GM23338 (cell line): ENCODE data around the gene DLL1.

Experiments used
- CTCF ChIP-seq, 2 experiments: fragments of 200-600 bp in 1 of 2; sonication (generic) in 1 of 2; conservative IDR thresholded peaks; 2 replicates each; pipeline versions ENCODE4 v1.5.1 to v1.6.1; 2016 to 2017; ENCODE audit warnings: antibody characterized with exemption in 2 of 2, low read depth in 2 of 2, mild to moderate bottlenecking in 2 of 2, moderate library complexity in 1 of 2
- EZH2 ChIP-seq: fragments of 200-600 bp; sonication (generic); IDR thresholded peaks from one replicate; pipeline ENCODE4 v1.8.0; 2017; ENCODE audit warnings: antibody characterized with exemption, mild to moderate bottlenecking, low read depth; ENCODE audit not compliant: unreplicated experiment
- EZH2phosphoT487 ChIP-seq: fragments of 200-600 bp; sonication (generic); IDR thresholded peaks from one replicate; pipeline ENCODE4 v1.8.1; 2018; ENCODE audit warnings: antibody characterized with exemption; ENCODE audit not compliant: unreplicated experiment
- JUNB ChIP-seq: IDR thresholded peaks from one replicate; pipeline ENCODE4 v1.6.1; 2016; ENCODE audit warnings: antibody characterized with exemption; ENCODE audit not compliant: unreplicated experiment
- POLR2AphosphoS5 ChIP-seq: IDR thresholded peaks from 2 replicates; pipeline ENCODE4 v1.6.1; 2016; ENCODE audit warnings: antibody characterized with exemption, low read depth
- REST ChIP-seq: IDR thresholded peaks from one replicate; pipeline ENCODE4 v1.6.1; 2018; ENCODE audit warnings: antibody characterized with exemption; ENCODE audit not compliant: unreplicated experiment
- STAT1 ChIP-seq: IDR thresholded peaks from one replicate; pipeline ENCODE4 v1.6.1; 2016; ENCODE audit warnings: antibody characterized with exemption; ENCODE audit not compliant: unreplicated experiment
- ZNF114 ChIP-seq: fragments of 250-450 bp; sonication (Bioruptor Pico); IDR thresholded peaks from 2 replicates; pipeline ENCODE4 v1.5.0; 2020; ENCODE audit warnings: mild to moderate bottlenecking, moderate library complexity
- ZNF331 ChIP-seq: fragments of 250-450 bp; sonication (Bioruptor Pico); IDR thresholded peaks from 2 replicates; pipeline ENCODE4 v1.5.0; 2020; ENCODE audit warnings: low read depth, mild to moderate bottlenecking, moderate library complexity
- TF ChIP-seq, protein P1 (sequence below): IDR thresholded peaks from 2 replicates; pipeline ENCODE4 v1.6.1; 2016; ENCODE audit warnings: antibody characterized with exemption

- TF ChIP-seq CTCF (conservative IDR thresholded peaks at IDR 0.05; ENCODE audit: low read depth in 2 of 2) (no peak), EZH2phosphoT487 (no peak), EZH2 (no peak), POLR2AphosphoS5 (no peak), ZNF331 (no peak), ZNF114 (CRISPR knock-in tag) (no peak), REST (no peak), STAT1 (no peak), JUNB (no peak)
- TF ChIP-seq, protein P1, sequence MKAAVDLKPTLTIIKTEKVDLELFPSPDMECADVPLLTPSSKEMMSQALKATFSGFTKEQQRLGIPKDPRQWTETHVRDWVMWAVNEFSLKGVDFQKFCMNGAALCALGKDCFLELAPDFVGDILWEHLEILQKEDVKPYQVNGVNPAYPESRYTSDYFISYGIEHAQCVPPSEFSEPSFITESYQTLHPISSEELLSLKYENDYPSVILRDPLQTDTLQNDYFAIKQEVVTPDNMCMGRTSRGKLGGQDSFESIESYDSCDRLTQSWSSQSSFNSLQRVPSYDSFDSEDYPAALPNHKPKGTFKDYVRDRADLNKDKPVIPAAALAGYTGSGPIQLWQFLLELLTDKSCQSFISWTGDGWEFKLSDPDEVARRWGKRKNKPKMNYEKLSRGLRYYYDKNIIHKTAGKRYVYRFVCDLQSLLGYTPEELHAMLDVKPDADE: no peak
Observed at GRCh38 chr6:170249817-170250216, 41.1 kb downstream of the DLL1 start.
